Stimulated activated CD4-positive, alpha-beta T cell treated with anti-CD3 and anti-CD28 coated beads, Interleukin-15, amount 100 ng/mL, for 48 hours (primary cell): ENCODE results near the gene SH3RF2.
"Not testable (repeated sequence)": the region's sequence is repeated elsewhere in the genome, so short reads cannot be mapped to it uniquely, and the experiment has no call there.

Source experiments
- DNase-seq, 2 donors: peaks; one replicate each; pipeline ENCODE4 v3.0.0-alpha.2; 2020; ENCODE audit warnings: low read depth in 2 of 2

The SH3RF2 gene, protein sequence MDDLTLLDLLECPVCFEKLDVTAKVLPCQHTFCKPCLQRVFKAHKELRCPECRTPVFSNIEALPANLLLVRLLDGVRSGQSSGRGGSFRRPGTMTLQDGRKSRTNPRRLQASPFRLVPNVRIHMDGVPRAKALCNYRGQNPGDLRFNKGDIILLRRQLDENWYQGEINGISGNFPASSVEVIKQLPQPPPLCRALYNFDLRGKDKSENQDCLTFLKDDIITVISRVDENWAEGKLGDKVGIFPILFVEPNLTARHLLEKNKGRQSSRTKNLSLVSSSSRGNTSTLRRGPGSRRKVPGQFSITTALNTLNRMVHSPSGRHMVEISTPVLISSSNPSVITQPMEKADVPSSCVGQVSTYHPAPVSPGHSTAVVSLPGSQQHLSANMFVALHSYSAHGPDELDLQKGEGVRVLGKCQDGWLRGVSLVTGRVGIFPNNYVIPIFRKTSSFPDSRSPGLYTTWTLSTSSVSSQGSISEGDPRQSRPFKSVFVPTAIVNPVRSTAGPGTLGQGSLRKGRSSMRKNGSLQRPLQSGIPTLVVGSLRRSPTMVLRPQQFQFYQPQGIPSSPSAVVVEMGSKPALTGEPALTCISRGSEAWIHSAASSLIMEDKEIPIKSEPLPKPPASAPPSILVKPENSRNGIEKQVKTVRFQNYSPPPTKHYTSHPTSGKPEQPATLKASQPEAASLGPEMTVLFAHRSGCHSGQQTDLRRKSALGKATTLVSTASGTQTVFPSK

DNA sequence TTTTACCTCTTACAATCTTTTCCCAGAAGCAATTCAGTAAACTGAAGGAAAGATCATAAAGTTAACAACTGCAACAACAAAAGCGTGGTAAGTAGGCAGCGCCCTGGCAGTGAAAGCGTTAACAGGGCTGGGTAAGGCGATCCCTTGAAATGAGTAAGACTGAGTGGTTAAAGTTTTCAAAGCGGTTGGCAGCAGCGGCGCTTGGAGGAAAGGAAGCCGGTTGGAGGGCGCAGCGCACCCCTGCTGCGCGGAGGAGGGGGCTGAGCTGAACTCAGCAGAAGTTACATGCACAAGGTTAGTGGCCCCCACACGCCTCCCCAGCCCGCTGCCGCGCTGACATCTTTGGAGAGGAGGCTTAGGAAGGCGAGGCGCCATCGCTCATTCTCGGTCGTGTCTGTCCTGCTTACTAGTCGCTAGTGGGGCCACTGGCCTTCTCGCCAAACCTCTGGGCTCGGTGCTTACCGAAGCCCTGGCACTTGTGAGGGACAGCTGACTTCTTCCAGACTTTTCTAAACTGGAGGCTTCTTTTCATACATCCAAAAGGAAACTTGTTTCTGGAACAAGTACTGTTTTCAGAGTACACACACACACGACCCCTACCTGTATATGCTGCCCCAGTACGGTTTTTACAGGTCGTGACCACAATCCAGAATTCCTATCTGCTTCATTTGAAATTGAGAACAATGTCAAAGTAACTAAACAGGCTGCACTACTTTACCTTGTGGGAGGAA, at the start of gene SH3RF2:
SH3RF2 (plus strand) TSS at position 178 of the 731 bp plus-strand sequence. CDS start 1,351 bp downstream, outside the sequence.
- DNase-seq: peak in 1 of 2 donors; percentile 22

DNA sequence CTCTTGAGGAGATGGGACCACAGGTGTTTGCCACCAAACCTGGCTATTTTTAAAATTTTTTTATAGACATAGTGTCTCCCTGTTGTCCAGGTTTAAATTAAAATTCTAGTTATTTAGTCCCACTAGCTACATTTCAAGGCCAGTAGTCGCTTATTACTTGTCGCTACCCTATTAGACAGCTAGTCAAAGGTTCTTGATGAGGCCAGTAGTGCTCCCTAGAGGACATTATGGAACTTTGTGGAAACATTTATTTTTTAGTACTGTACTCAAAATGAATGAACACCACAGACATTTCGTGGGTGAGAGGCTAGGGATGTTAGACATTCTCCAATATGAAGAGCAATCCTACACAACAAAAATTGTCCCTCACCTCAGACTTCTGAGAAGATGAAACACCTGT, 49.2 kb upstream of the SH3RF2 start:
- no peak for DNase-seq

DNA sequence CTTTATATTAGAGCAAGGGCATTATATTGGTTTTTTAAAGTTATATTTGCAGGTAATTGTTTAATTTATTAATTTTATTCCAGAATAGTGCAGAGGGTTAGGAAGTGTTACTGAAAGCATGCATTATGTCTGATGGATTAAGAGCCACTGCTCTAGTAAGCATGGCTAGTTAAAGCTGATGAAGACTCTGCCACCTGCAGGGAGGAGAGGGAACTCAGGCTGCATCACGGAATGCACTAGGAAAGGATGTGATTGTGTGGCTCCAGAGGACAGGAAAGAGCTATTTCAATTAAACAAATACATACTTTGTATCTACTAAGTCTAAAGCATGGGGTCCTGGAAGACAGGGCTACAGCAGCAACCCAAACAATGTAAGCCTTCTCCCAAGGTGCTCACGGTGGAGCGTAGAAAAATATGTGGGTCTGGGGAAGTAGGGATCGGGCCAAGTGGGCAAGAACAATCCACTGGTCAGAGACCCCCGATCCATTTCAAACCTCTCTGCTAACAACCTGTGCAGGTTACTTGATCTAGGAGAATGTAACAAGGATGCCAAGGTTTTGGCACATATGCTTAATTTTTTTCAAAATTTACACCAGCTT, 48.3 kb upstream of the SH3RF2 start:
- DNase-seq: no peak

DNA sequence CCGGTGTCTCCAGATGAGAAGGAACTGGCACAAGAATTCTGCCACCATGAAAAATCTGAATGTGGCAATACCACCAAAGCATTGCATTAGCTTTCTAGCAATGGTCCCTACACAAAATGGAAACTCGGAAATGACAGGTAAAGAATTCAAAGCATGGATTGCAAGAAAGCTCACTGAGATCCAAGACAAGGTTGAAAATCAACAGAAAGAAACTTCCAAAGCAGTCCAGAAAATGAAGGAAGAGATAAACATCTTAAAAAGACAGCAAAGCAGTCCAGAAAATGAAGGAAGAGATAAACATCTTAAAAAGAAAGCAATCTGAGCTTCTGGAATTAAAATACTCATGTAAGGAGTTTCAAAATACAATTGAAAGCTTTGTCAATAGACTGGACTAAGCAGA, 46.8 kb upstream of the SH3RF2 start:
- DNase-seq: no peak

DNA sequence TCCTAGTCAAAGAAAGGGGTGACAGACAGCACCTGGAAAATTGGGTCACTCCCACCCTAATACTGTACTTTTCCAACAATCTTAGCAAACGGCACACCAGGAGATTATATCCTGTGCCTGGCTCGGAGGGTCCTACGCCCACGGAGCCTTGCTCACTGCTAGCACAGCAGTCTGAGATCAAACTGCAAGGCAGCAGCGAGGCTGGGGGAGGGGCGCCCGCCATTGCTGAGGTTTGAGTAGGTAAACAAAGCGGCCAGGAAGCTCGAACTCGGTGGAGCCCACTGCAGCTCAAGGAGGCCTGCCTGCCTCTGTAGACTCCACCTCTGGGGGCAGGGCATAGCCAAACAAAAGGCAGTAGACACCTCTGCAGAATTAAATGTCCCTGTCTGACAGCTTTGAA, 45.0 kb upstream of the SH3RF2 start:
- not testable (repeated sequence) for DNase-seq

DNA sequence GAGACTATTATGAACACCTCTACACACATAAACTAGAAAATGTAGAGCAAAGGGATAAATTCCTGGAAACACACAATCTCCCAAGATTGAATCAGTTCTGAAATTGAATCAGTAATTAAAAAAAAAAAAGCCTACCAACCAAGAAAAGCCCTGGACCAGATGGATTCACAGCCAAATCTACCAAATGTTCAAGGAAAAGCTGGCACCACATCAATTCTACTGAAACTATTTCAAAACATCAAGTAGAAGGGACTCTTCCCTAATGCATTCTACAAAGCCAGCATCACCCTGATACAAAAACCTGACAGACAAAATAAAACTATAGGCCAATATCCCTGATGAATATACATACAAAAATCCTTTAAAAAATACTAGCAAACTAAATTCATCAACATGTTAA, 38.2 kb upstream of the SH3RF2 start:
- no peak for DNase-seq

DNA sequence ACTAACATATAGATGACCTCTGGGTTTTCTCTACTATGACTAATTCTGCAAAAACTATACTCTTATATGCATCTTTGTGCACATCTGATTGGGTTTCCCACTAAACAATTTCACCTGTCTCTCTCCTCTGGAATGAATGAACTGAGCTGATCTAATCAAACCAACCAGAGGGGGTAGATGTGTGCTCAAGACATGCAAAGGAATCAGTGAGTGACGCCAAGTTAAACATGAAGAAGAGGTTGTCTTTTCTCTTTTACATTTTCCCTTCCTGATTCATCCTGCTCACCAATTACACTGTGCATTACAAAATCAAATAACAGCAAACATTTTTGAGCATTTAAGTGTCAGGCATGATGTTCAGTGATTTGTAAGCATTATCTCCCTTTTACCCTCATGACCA, 34.0 kb upstream of the SH3RF2 start:
- DNase-seq: no peak

DNA sequence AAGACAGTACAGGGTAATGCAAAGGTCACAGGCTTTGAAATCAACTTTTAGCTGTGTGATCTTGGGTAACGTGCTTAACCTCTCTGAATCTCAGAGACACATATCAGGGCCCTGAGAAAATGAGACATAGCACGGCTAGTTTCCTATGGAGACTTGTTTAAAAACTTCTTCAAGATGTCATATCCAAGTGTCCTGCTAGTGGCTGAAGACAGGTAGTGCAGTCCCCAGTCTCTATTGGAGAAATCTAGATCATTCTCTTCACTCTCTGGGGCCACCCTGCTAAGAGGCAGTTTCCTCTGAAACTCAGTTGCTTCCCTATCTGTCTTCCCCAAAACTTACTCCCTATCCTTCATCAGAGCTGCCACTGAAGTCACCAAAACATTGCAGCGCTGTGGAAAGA, 33.3 kb upstream of the SH3RF2 start:
- DNase-seq: no peak

DNA sequence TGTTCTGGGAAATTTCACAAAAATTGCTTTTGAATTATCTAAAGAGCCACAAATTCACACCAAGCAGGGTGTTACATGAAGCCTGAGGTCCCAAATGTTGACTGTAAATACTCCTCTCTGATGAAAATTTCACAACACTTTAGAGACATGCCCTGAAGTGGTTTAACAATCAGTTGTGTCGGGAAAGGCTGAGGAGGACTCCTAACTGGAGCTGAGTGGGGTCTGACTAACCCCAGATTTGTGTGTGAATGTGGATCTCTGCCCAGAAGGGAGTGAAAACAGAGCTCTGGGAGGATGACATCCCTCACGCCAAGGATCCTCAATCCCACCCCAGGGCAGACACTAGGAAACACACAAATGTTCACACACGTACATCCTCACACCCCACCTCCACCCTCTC, 32.5 kb upstream of the SH3RF2 start:
- DNase-seq: no peak

DNA sequence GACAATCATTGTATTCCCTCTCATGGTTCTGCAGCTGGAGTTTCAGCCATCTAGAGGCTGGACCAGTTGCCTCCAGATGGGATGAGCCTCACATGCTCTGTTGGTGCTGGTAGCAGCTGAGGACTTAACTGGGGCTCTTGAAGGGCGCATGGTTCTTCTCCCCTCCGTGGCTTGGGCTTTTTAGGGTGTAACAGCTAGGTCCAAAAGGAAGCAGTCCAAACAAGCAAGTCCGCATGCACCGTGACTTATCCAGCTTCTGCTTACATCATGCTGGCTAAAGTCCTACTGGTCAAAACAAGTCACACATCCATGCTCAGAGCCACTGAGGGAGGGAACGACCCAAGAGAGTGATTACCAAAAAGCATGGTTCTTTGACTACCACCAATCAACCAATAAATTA, 31.6 kb upstream of the SH3RF2 start:
- DNase-seq: no peak

DNA sequence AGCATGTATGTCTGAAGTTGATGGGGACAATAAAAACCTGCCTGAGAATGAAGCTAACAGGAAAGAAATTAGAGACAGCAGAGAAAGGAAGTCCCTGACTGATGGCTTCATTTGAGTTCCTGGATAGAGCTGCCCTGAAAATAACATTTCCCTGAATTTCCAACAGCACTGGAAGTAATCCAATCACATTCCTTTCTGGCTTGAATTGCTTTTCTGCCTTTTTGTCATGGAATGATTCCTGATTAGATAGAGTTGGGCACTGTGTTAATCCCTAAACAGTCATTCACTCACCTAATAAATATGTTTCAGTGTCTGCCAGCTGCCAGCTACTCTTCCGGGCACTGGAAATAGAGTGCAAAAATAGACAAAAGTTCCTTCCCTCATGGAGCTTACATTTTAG, 30.0 kb upstream of the SH3RF2 start:
- DNase-seq: no peak

DNA sequence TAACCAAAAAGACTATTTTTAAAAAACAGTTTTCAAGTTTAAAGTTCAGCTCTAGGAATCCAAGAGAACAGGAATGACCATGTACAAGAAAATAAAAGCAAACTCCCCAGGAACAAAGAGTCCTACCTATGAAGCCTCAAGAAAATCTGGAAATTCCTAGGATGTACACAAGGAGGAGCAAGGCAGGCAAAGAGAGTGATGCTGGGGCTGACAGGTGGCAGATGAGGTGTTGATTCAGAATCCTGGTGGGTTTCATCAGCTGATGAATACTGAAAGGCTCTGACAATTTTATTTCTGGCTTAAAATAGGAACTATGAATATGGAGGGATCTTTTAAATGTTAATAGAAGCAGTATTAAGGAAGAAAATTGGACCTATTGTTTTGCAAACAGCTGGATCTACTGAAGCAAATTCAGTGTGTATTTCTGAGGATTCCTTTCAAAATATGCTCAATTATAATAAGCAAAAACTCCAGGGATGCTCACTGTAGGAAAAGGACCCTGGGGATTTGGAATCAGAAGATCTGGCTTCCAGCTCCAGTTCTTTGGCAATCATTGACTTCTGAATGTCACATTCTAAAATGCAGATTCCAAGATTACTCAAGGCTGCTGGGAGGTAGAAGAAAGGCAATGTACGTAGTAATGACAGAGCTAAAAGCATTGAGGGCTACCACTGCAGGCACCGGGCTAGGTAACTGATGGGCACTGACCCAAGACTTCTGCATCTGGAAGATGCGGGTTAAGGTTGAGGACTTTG, 28.0 kb upstream of the SH3RF2 start:
- DNase-seq: no peak

DNA sequence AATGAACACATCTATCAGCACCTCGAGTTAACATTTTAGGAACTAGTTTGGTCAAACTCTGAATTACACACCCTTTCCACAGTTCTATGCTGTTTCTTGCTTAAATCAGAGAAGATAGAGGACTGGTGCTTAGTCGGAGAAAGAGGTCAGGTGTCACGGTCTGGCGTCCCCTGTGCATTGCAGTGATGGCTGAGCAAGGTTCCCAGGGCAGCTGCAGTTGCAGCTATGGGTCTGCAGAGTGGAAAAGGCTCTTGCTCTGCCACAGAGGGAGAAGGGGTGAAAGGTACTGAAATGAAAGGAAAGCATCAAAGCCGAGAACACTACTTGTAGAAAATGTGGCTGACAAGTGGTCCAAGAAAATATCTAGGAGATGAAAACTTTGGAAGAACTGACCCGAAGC, 25.2 kb upstream of the SH3RF2 start:
- DNase-seq: no peak

DNA sequence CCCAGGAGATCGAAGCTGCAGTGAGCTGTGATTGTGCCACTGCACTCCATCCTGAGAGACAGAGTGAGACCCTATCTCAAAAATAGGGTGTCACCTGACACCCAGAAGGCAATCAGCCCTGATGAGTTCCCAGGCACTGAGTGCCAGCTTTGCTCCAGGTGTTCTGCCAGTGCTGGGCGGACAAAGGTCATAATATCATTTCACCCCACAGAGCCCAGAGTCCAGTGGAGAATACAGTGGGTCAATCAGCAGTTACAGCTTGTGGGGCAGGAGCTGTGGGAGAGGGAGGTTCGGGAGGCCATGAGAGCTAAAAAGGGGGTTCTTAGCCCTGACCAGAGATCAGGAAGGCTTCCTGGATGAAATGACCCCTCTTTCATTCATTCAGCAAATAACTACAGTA, 24.4 kb upstream of the SH3RF2 start:
- no peak for DNase-seq

DNA sequence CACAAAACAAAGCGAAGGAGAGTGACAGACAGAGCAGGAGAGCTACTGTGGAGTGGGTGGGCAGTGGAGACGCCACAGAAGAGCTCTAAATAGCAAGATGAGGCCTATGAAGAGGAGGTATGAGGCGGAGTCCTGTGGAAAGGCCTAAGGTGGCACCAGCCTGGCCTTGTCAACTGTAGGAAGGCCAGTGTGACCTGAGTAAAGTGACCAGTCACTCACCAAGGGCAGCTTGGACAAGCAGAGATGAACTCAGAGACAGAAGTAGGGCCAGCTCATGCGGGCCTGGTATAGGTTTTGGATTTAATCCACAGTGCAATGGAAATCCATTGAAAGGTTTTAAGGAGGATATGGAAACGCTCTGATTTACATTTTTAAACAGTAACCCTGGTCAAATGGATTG, 23.8 kb upstream of the SH3RF2 start:
- DNase-seq: no peak

DNA sequence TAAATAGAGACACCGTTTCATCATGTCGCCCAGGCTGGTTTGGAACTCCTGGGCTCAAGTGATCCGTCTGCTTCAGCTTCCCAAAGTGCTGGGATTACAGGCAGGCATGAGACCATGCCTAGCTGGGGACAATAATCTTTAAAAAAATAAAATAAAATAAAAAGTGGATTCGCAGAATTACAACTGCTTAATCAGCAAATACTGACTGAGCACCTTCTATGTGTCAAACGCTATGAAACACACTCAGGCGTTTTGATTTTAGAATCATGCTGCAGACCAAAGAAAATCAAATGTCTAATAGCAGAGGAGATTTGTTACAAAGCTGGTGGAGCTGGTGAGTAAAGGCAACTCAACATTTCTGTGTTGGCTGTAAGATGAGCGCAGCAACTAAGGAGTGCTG, 22.7 kb upstream of the SH3RF2 start:
- DNase-seq: no peak

DNA sequence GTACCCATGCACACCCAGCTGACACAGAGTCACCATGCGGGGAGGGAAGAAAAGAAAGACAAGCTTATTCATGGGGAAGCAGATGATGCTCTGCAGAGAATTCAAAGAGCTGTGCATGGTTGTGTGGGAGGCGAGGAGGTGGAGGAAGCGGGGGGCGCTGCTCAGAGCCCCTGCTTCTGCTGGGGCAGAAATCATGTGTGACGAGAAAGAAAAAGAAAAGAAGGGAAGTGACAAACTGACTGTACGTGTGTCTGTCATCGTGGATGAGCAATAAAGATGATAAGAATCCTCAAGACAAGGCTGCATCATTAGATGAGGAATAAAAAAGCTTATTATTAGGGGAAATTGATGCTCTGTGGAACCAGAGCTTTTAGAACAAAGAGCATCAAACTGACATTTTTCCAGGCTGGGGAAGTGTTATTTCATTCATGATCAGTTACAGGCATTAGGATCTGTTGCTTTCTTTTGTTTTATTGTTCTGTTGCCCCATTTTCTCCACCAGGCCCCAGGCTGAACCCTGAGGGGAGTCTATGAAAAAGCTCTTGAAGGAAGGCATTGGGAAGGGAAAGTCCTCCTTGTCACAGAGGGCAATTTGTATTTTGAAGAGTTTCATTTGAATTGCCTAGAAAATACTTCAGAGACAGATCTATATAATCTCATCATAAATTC, 20.3 kb upstream of the SH3RF2 start:
- DNase-seq: no peak

DNA sequence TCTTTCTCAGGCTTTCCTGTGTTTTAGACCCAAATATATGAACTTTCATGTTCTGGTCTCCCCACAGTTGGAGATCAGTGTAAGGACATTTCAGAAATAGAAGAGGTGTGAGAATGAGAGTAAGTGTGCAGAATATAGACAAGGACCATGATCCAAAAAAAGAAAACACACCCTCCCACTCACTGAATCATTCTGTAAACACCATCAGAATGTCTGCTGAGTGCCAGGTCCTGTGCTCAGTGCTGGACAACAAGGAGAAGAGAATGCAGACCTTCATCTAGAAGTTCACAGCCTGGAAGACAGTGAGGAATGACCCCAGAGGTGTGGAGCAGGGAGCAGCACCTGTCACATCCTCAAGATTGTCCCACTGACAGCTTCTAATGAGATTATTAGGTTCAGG, 19.1 kb upstream of the SH3RF2 start:
- no peak for DNase-seq

DNA sequence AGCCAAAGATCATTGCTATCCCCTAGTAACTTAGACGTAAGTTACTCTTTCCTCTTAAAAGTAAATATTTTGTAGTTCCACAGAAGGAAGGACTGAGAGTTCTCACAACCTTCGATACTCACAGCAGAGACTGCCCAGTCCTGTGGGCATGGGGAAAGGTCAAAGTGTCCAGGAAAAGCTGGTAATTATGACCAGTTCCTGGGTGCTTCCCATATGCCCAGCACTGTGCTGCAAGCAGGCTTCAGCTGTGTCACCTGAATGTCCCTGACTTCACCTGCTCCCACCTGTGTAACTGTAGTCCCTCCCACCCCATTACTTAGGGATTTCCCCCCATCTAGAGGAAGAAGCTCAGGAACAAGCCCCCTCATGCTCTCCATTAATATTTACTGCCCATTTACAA, 18.0 kb upstream of the SH3RF2 start:
- no peak for DNase-seq

DNA sequence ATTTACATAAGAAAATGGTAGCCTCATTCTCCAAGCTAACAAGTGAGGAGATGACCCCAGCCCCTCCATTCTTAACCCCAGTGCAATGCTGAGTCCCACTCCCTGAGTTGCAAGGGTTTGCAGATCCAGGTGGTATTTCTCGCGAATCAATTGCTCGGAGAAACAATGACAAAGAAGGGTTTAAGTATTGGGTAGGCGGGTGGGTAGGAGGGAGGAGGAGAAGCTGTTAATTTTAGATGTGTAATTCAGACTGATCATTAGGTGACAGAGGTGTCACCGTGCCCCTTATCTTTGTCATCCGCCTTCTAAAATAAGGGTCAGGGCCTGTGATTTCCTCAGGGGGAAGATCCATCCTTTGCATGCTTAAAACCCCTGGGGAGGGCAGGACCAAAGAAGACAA, 17.0 kb upstream of the SH3RF2 start:
- no peak for DNase-seq
